ENCODE data around the gene SPANXA2.
"Not testable (repeated sequence)": the region's sequence is repeated elsewhere in the genome, so short reads cannot be mapped to it uniquely, and the experiment has no call there.

The SPANXA2 gene

GRCh38 chrX:141589408-141589807 lies at the start of gene SPANXA2:
Gene SPANXA2, plus strand, starts transcription at chrX:141589708. Its CDS starts 60 bp downstream, at chrX:141589768.
- DNase-seq (ENCODE audit: low read depth), result not testable (repeated sequence)

- not testable (repeated sequence) for DNase-seq (ENCODE audit: low read depth)
Observed at GRCh38 chrX:141542551-141542950, 47.0 kb upstream of the SPANXA2 start.

GRCh38 chrX:141584638-141585037 lies 4.9 kb upstream of the SPANXA2 start, which contains the start of gene SPANXA1:
Gene SPANXA1, minus strand, starts transcription at chrX:141584738. Its CDS starts 60 bp downstream, at chrX:141584678.
- not testable (repeated sequence) for DNase-seq (ENCODE audit: low read depth)

GRCh38 chrX:141609111-141609510 lies 19.6 kb downstream of the SPANXA2 start:
- DNase-seq (ENCODE audit: low read depth), result no peak

- DNase-seq (ENCODE audit: low read depth), result no peak
Observed at GRCh38 chrX:141619336-141619735, 29.8 kb downstream of the SPANXA2 start.

GRCh38 chrX:141632124-141632523 lies 42.6 kb downstream of the SPANXA2 start:
- DNase-seq (ENCODE audit: low read depth), result no peak

- no peak for DNase-seq (ENCODE audit: low read depth)
Observed at GRCh38 chrX:141638550-141638949, 49.0 kb downstream of the SPANXA2 start.

All from stimulated activated CD8-positive, alpha-beta memory T cell treated with anti-CD3 and anti-CD28 coated beads, Interleukin-12 subunit alpha, Interleukin-12 subunit beta, amount 100 ng/mL, for 1 hour (primary cell).